ENCODE results near the gene RABGEF1. TPM values are rescaled to one million over a fixed set of nuclear protein-coding genes. Genes with fewer than 3 reads are reported as not detected.
"Not testable (repeated sequence)": the region's sequence is repeated elsewhere in the genome, so short reads cannot be mapped to it uniquely, and the experiment has no call there.

RABGEF1 gene
- total and polyA plus RNA-seq, 8 donors: 7.9 to 17.6 (median 13.6) TPM

DNA sequence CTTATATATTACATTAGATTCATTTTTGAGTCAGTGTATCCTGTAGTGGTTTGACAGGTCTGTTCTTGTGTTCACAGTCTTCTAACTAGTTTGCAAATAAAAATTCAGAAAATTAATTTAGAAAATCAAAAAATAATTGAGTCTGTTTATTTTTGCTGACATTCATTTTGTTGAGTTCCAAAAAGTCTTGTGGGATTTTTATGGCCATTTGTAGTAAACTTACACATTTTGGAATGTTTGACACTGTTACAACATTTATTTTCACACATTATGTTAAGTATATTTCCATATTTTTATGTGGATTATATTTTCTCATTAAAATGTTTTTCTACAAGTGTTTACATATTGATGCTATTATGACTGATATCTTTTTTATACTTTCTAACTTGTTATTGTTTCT lies 16.4 kb downstream of the RABGEF1 start:
- TF ChIP-seq, protein P1, sequence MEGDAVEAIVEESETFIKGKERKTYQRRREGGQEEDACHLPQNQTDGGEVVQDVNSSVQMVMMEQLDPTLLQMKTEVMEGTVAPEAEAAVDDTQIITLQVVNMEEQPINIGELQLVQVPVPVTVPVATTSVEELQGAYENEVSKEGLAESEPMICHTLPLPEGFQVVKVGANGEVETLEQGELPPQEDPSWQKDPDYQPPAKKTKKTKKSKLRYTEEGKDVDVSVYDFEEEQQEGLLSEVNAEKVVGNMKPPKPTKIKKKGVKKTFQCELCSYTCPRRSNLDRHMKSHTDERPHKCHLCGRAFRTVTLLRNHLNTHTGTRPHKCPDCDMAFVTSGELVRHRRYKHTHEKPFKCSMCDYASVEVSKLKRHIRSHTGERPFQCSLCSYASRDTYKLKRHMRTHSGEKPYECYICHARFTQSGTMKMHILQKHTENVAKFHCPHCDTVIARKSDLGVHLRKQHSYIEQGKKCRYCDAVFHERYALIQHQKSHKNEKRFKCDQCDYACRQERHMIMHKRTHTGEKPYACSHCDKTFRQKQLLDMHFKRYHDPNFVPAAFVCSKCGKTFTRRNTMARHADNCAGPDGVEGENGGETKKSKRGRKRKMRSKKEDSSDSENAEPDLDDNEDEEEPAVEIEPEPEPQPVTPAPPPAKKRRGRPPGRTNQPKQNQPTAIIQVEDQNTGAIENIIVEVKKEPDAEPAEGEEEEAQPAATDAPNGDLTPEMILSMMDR (IDR thresholded peaks at IDR 0.05): no peak
- FAIRE-seq (no peak), ATAC-seq (no peak), DNase-seq (no peak)
- Histone ChIP-seq H3K9me3 (no peaks in the 10 kb centered on the region), H3K4me1 (peaks cover 0 to 12% (median 5%) of the 10 kb centered on the region in 3 donors), H3K27me3 (no peaks in the 10 kb centered on the region), H3K4me3 (no peak overlapping the region), H3K27ac (no peak overlapping the region), H3K36me3 (no peaks in the 10 kb centered on the region)
- intact Hi-C loops (cut with DNase I): no loop called here

DNA sequence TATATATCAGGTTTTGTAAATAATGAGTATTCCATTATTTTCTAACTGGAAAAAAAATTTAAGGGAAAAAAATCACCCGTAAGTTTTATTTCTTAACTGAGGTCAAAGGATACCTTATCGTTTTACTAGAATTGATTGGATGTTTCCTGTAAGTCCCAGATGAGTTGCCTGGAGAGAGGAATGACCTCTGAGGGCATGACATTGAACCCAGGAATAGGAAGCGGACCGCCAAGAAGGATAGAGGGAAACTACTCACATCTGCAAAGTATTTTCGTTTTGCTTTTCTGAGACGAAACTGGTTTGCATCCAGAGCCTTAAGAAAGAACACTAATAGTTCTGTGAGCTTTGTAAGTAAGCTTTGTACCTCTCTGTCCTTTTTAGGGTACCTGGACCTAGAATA lies 17.4 kb downstream of the RABGEF1 start:
- Histone ChIP-seq H3K9me3 (no peaks in the 10 kb centered on the region), H3K4me3 (no peak overlapping the region), H3K27me3 (no peaks in the 10 kb centered on the region), H3K27ac (no peak overlapping the region), H3K36me3 (no peaks in the 10 kb centered on the region), H3K4me1 (peaks cover 0 to 12% (median 5%) of the 10 kb centered on the region in 3 donors)
- TF ChIP-seq, protein P1 (IDR thresholded peaks at IDR 0.05): no peak
- 80 to 81% methylated on average over 6 of the region's 6 CpGs for WGBS, 2 donors
- DNase-seq: no peak
- ATAC-seq: no peak
- intact Hi-C loops (cut with DNase I): no loop called here
- no peak for FAIRE-seq

DNA sequence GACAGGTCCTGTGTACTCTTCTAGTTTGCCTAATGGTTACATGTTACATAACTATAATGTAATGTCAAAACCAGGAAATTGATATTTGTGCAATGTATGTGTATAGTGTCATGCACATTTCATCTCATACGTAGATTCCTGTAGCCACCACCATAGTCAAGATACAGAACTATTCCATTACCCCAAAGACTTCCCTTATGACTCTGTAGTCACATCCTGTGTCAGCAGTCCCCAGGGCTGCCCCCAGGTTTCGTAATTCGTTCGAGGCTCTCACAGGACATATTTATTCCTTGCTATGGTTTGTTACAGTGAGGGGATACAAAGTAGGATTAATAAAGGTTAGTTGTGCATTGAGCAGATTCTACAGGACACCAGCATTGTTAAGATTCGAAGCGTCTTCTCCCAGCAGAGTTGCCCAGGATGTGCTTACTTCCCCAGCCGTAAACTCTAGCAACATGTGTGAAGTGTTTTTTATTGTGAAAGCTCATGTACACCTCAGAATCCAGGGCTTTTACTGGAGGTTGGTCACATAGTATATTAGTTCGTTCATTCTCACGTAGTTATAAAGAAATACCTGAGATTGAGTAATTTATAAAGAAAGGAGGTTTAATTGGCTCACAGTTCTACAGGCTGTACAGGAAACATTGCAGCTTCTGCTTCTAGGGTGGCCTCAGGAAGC lies 18.6 kb downstream of the RABGEF1 start:
- peaks cover 0 to 12% (median 5%) of the 10 kb centered on the region in 3 donors for H3K4me1 ChIP-seq
- intact Hi-C loops (cut with DNase I): no loop called here
- no peak for FAIRE-seq
- no peak for DNase-seq
- no peaks in the 10 kb centered on the region for H3K36me3 ChIP-seq
- no peaks in the 10 kb centered on the region for H3K27me3 ChIP-seq
- 91 to 96% methylated on average over 9 of the region's 9 CpGs for WGBS, 2 donors
- peak overlapping the region in 1 of 4 donors; percentile 10 for H3K27ac ChIP-seq
- H3K4me3 ChIP-seq: no peak overlapping the region
- TF ChIP-seq, protein P1 (IDR thresholded peaks at IDR 0.05): no peak
- ATAC-seq: peak in 2 of 4 donors; percentile 51 to 73
- H3K9me3 ChIP-seq: no peaks in the 10 kb centered on the region

DNA sequence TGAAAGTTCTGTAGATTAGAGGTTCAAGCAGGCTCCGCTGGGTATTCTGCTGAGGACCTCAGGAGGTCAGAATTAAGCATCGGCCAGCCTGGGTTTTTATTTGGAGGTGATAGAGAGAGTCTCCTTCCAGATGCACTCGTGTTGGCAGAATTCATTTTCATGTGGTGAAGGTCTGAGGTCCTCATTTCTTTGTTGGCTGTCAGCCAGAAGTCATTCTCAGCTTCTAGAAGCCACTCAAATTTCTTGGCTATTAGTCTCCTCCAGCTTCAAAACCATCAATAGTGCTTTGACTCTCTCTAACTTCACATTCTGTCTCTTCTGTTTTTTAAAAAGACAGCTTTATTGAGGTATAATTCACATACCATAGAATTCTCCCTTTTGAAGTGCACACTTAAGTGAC lies 22.6 kb downstream of the RABGEF1 start:
- H3K36me3 ChIP-seq; H3K9me3 ChIP-seq; H3K27ac ChIP-seq; FAIRE-seq; DNase-seq; intact Hi-C loops (cut with DNase I); H3K4me3 ChIP-seq; H3K27me3 ChIP-seq; ATAC-seq: not testable (repeated sequence)
- peaks cover 8 to 10% (median 10%) of the 10 kb centered on the region in 3 donors for H3K4me1 ChIP-seq
- WGBS, 2 donors: 80 to 84% methylated on average over 3 of the region's 3 CpGs

DNA sequence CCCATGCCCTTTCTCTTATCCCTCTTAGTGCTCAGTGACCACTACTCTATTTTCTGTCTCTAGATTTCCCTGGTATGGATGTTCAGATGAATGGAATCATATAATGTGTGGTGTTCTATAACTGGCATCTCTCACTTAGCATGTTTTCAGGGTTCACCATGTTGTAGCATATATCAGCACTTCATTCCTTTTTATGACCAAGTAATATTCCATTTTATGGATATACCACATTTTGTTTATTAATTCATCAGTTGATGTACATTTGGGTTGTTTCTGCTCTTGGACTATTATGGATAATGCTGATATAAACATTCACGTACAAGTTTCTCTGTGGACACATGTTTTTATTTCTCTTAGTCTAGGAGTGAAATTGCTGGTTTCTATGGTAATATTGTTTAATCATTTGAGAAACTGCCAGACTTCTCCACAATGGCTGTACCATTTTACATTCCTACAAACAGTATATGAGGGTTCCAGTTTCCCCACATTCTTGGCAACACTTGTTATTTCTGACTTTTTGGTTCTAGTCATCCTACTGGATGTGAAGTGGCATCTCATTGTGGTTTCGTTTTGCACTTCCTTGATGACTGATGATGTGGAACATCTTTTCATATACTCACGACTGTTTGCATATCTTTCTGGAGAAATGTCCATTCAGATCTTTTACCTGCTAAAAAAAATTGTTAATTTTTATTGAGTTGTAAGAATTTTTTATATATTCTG lies 23.3 kb downstream of the RABGEF1 start:
- H3K27ac ChIP-seq; ATAC-seq; H3K4me3 ChIP-seq; FAIRE-seq; H3K27me3 ChIP-seq; DNase-seq; H3K9me3 ChIP-seq; intact Hi-C loops (cut with DNase I); H3K36me3 ChIP-seq: not testable (repeated sequence)
- 82 to 86% methylated on average over 3 of the region's 3 CpGs for WGBS, 2 donors
- H3K4me1 ChIP-seq: peaks cover 8 to 10% (median 10%) of the 10 kb centered on the region in 3 donors

DNA sequence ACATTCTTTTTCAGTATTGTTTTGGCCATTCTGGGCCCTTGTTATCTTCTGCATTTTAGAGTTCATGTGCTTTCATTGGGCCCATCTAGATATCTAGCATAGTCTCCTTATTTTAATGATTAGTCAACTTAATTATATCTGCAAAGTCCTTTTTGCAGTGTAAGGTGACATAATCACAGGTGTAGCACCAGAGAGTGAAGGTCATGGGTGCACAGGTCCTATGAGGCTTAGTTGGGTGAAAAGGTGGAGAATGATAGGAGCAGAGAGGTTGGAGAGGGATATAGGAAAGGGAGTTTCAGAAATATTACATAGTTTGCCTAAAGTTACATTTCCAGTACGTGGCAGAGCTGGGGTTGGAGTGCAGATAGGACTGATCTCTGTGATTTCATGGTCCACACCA lies 24.4 kb downstream of the RABGEF1 start:
- 54% methylated on average over 1 of the region's 1 CpG; no CpG with 5 or more reads in 1 of the 2 donors for WGBS, 2 donors
- H3K9me3 ChIP-seq; H3K27ac ChIP-seq; FAIRE-seq; DNase-seq; H3K36me3 ChIP-seq; H3K27me3 ChIP-seq; intact Hi-C loops (cut with DNase I); H3K4me3 ChIP-seq: not testable (repeated sequence)
- peak in 2 of 4 donors; percentile 55 to 57 for ATAC-seq
- peaks cover 10 to 11% (median 10%) of the 10 kb centered on the region in 3 donors for H3K4me1 ChIP-seq

DNA sequence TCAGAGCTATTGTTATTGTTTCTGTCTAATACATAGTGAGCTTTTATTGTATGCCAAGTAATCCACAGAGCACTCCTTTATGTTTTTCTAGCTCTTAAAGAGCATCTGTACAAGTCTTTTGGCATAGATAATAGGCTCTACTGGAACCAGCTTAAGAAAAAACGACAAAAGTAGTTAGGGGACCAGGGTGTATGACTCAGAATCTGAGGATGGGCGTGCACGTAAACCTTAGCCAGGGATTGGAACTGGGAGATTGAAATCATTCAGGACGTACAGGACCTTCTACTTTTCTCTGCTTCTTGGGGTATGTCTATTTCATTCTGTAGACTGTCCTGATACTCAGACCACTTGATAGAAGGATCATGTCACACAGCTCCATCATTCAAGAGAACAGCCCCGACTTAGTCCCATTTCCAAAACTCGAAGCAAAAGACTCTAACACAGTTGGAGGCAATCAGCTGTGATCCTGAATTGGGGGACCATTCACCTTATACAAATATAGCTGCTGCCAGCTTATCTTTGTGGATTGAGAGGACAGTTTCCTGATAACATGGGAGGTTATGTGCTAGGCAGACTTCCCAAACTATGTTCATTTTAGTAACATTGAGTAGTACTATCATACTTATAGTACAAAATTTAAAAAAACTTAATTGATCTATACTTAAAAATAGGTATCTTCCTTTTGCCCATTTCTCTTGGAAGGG lies 24.9 kb downstream of the RABGEF1 start:
- FAIRE-seq; H3K4me3 ChIP-seq; H3K27ac ChIP-seq; H3K36me3 ChIP-seq; intact Hi-C loops (cut with DNase I); H3K27me3 ChIP-seq; H3K9me3 ChIP-seq; DNase-seq: not testable (repeated sequence)
- H3K4me1 ChIP-seq: peaks cover 10 to 11% (median 10%) of the 10 kb centered on the region in 3 donors
- 44 to 45% methylated on average over 6 of the region's 6 CpGs for WGBS, 2 donors
- peak in 3 of 4 donors; percentile 15 to 25 (median 21) for ATAC-seq
